HepG2 (cell line): Measurements from ENCODE around the gene HNRNPH3. TPM values are rescaled to one million over a fixed set of nuclear protein-coding genes. Genes with fewer than 3 reads are reported as not detected.
"Not testable (repeated sequence)": the region's sequence is repeated elsewhere in the genome, so short reads cannot be mapped to it uniquely, and the experiment has no call there.

Source experiments
- ATAC-seq: fragments of 200-7000 bp; cut with Tn5 transposase; 3 replicates; pipeline ENCODE4 v1.9.1; 2020; ENCODE audit warnings: mild to moderate bottlenecking, moderate library complexity
- BruUV-seq: library from RNA; stranded (reverse); fragments of 400-500 nt; replicated peaks from 2 replicates; lab custom pipeline; 2021; lab: Mats Ljungman, UMichigan
- CTCF ChIA-PET: fragments of 300-600 bp; formaldehyde crosslinking; extraction: SDS; loops from one replicate; lab custom pipeline; 2021; ENCODE audit warnings: low total read pairs, inconsistent platforms, low intra/inter-chr PET ratio; lab: Yijun Ruan, JAX
- POLR2A ChIA-PET: fragments of 350-600 bp; sonication (Branson Sonifier 250); formaldehyde crosslinking; loops from one replicate; lab custom pipeline; 2020; ENCODE audit warnings: antibody characterized with exemption, inconsistent platforms; lab: Yijun Ruan, JAX
- DNase-seq: peaks from one replicate; pipeline ENCODE4 v3.0.0-alpha.2; 2015; ENCODE audit warnings: low spot score
- FAIRE-seq: peaks from 3 replicates; lab custom pipeline; 2011; peaks lifted over from hg19 to GRCh38; lab: Jason Lieb, UNC
- H2AFZ ChIP-seq: one replicate; pipeline ENCODE4 v1.6.1; 2011; ENCODE audit warnings: low read length, inconsistent platforms
- H3K27ac ChIP-seq: fragments of 300-600 bp; 3 replicates; pipeline ENCODE4 v1.8.0; 2011; ENCODE audit warnings: mixed run types, mild to moderate bottlenecking, mixed read lengths, low read length, inconsistent platforms; ENCODE audit not compliant: insufficient read depth; ENCODE audit errors: extremely low read length
- H3K27me3 ChIP-seq, 2 experiments: fragments of 200-600 bp in 1 of 2; 2 replicates in 1 of 2; 3 replicates in 1 of 2; pipeline versions ENCODE4 v1.6.0 to v1.8.0; 2011; ENCODE audit warnings: low read length in 2 of 2, mild to moderate bottlenecking in 2 of 2, moderate library complexity in 2 of 2, inconsistent platforms in 1 of 2; ENCODE audit not compliant: insufficient read depth in 2 of 2, control insufficient read depth in 1 of 2
- H3K36me3 ChIP-seq, 2 experiments: fragments of 200-600 bp in 1 of 2; replicated peaks in 1 of 2; 2 replicates in 1 of 2; 3 replicates in 1 of 2; pipeline versions ENCODE4 v1.5.1 to v1.8.0; 2011; ENCODE audit warnings: low read length in 2 of 2, inconsistent platforms in 1 of 2; ENCODE audit not compliant: insufficient read depth in 2 of 2, control insufficient read depth in 1 of 2
- H3K4me1 ChIP-seq: 2 replicates; pipeline ENCODE4 v1.5.1; 2012; ENCODE audit warnings: low read length, inconsistent platforms; ENCODE audit not compliant: insufficient read depth
- H3K4me2 ChIP-seq: 2 replicates; pipeline ENCODE4 v1.6.0; 2011; ENCODE audit warnings: low read depth, low read length, inconsistent platforms
- H3K4me3 ChIP-seq, 3 experiments: fragments of 200-600 bp in 1 of 3; sonication (generic), shearing (Covaris generic) in 1 of 3; replicated peaks in 1 of 3; 2 replicates each; pipeline ENCODE4 v1.5.1; 2011 to 2016; ENCODE audit warnings: low read length in 3 of 3, inconsistent platforms in 2 of 3, low read depth in 2 of 3, mild to moderate bottlenecking in 2 of 3, control low read depth in 1 of 3, mixed read lengths in 1 of 3; ENCODE audit not compliant: insufficient read depth in 1 of 3
- H3K79me2 ChIP-seq: one replicate; pipeline ENCODE4 v1.6.1; 2011; ENCODE audit warnings: low read length, inconsistent platforms; ENCODE audit not compliant: insufficient read depth
- H3K9ac ChIP-seq: 2 replicates; pipeline ENCODE4 v1.6.0; 2011; ENCODE audit warnings: mild to moderate bottlenecking, low read depth, low read length, inconsistent platforms; ENCODE audit not compliant: insufficient read depth
- H3K9me3 ChIP-seq: 2 replicates; pipeline ENCODE4 v1.5.1; 2012; ENCODE audit warnings: mild to moderate bottlenecking, low read length
- H4K20me1 ChIP-seq: 2 replicates; pipeline ENCODE4 v1.6.0; 2011; ENCODE audit warnings: inconsistent platforms, mild to moderate bottlenecking, low read length, moderate library complexity; ENCODE audit not compliant: insufficient read depth
- ASH2L ChIP-seq: fragments of 300-600, 200-600 bp; sonication (generic); IDR thresholded peaks from 2 replicates; pipeline ENCODE4 v1.7.0; 2017; ENCODE audit warnings: low read depth, mild to moderate bottlenecking, moderate library complexity, mixed read lengths, low read length; ENCODE audit not compliant: insufficient read length
- DMAP1 ChIP-seq: IDR thresholded peaks from 2 replicates; pipeline ENCODE4 v1.6.1; 2016
- FOSL2 ChIP-seq: sonication (generic); formaldehyde crosslinking; IDR thresholded peaks from 2 replicates; pipeline ENCODE4 v1.4.0; 2020; ENCODE audit warnings: missing genetic modification reagents
- HDAC6 ChIP-seq: fragments of 200-600 bp; sonication (generic); IDR thresholded peaks from 2 replicates; pipeline ENCODE4 v1.7.0; 2017; ENCODE audit warnings: mild to moderate bottlenecking, antibody characterized with exemption, low read length, low read depth
- LBX2 ChIP-seq: sonication (generic); formaldehyde crosslinking; IDR thresholded peaks from 2 replicates; pipeline ENCODE4 v1.5.0; 2020; ENCODE audit warnings: missing genetic modification reagents, mild to moderate bottlenecking, borderline replicate concordance
- NCOA2 ChIP-seq: sonication (generic); formaldehyde crosslinking; IDR thresholded peaks from 2 replicates; pipeline ENCODE4 v1.8.0; 2022; ENCODE audit warnings: inconsistent platforms
- TFAP4 ChIP-seq: sonication (generic); IDR thresholded peaks from 2 replicates; pipeline ENCODE4 v1.6.1; 2016; ENCODE audit warnings: low read depth, borderline replicate concordance
- ZNF276 ChIP-seq: sonication (generic); formaldehyde crosslinking; IDR thresholded peaks from 2 replicates; pipeline ENCODE4 v1.4.0; 2020; ENCODE audit warnings: mild to moderate bottlenecking, low read depth, missing genetic modification reagents
- ZNF512 ChIP-seq: sonication (generic); formaldehyde crosslinking; IDR thresholded peaks from 2 replicates; pipeline ENCODE4 v1.4.0; 2020; ENCODE audit warnings: mild to moderate bottlenecking, missing genetic modification reagents
- ZNF7 ChIP-seq: IDR thresholded peaks from 2 replicates; pipeline ENCODE4 v1.6.1; 2016; ENCODE audit warnings: missing biosample characterization, missing genetic modification reagents
- ZNF879 ChIP-seq: sonication (generic); formaldehyde crosslinking; IDR thresholded peaks from 2 replicates; pipeline ENCODE4 v1.8.1; 2023; ENCODE audit warnings: missing genetic modification reagents
- ZUFSP ChIP-seq: sonication (generic); formaldehyde crosslinking; IDR thresholded peaks from 2 replicates; pipeline ENCODE4 v1.9.0; 2021; ENCODE audit warnings: missing genetic modification reagents, mild to moderate bottlenecking, borderline replicate concordance
- WGBS: methylation state at CpG from one replicate; pipeline ENCODE4 v1.1.6; 2017; ENCODE audit warnings: low lambda C conversion rate; 5-methylcytosine and 5-hydroxymethylcytosine counted together
- in situ Hi-C: cut with HindIII; loops from 2 replicates; pipeline ENCODE4 v1.10.0; 2017; ENCODE audit warnings: low pct_unique_long_range_greater_than_20kb; ENCODE audit not compliant: extremely low pct_ligation_motif_present
- intact Hi-C: fragments of 100-400 bp; cut with micrococcal nuclease; formaldehyde crosslinking; loops from one replicate; pipeline ENCODE4 v1.10.0; 2022; ENCODE audit not compliant: unreplicated experiment
- polyA plus RNA-seq, 8 experiments: library from polyadenylated mRNA; depleted of rRNA in 3 of 8; stranded (reverse) in 7 of 8; unstranded in 1 of 8; fragments of >200 nt; fragmentation: Illumina TruSeq in 4 of 8; extraction: Trizol in 4 of 8; gene quantifications; 2 replicates each; pipeline versions ENCODE4 v1.2.1 to v1.2.3, GENCODE V29; 2011 to 2016; ENCODE audit warnings: low read depth in 4 of 8, missing spikeins in 1 of 8, mixed read lengths in 1 of 8; ENCODE audit not compliant: insufficient read depth in 1 of 8
- total RNA-seq, 5 experiments: library from RNA; depleted of rRNA; stranded (reverse); fragments of >200 nt; fragmentation: Illumina TruSeq; extraction: Trizol; gene quantifications; 2 replicates each; pipeline ENCODE4 v1.2.3, GENCODE V29; 2016; ENCODE audit warnings: low read depth in 1 of 5

Gene HNRNPH3
- total and polyA plus RNA-seq, 2 of the 13 experiments (the other 11 are each of a cell fraction or from before 2014, with no cell fraction given) = 46.0 to 47.7 TPM

GRCh38 chr10:68318331-68319059 lies 13.4 kb upstream of the HNRNPH3 start (continued):
- TF ChIP-seq ZUFSP (CRISPR knock-in tag) (no peak), ZNF276 (no peak), ASH2L (no peak), ZNF7 (CRISPR knock-in tag) (no peak), DMAP1 (CRISPR knock-in tag) (no peak), ZNF879 (no peak), TFAP4 (0 out of 2 replicates have a peak, but pooled peaks have one; percentile 10), NCOA2 (CRISPR knock-in tag) (no peak), LBX2 (CRISPR knock-in tag) (no peak), FOSL2 (CRISPR knock-in tag) (0 out of 2 replicates have a peak, but pooled peaks have one; percentile 6), HDAC6 (no peak), ZNF512 (peak; percentile 98)

- H3K9ac ChIP-seq, H3K4me3 ChIP-seq, H3K79me2 ChIP-seq, DNase-seq, ATAC-seq, H3K27ac ChIP-seq, POLR2A ChIA-PET, H3K27me3 ChIP-seq, H3K9me3 ChIP-seq, H4K20me1 ChIP-seq, intact Hi-C loops, BruUV-seq, FAIRE-seq, H3K36me3 ChIP-seq, H2AFZ ChIP-seq, CTCF ChIA-PET, H3K4me2 ChIP-seq: not testable (repeated sequence)
- peaks cover 17% of the 10 kb centered on the region for H3K4me1 ChIP-seq
- in situ Hi-C loops = loop anchor here (25.0 kb wide), 1 partner anchor 462 kb away; no protein-coding TSS in a partner anchor
- WGBS = 73% methylated on average over 4 of the region's 4 CpGs
Measured at GRCh38 chr10:68324396-68324795, 7.5 kb upstream of the HNRNPH3 start.
